Glomerular visceral epithelial cell (primary cell): Measurements from ENCODE around the gene EFR3B.
"Not testable (repeated sequence)": the region's sequence is repeated elsewhere in the genome, so short reads cannot be mapped to it uniquely, and the experiment has no call there.

ENCODE experiments used
- DNase-seq: peaks from one replicate; pipeline ENCODE4 v3.0.0-alpha.2; 2016; ENCODE audit errors: extremely low spot score

EFR3B gene

GRCh38 chr2:25041928-25042320 is at the start of gene EFR3B:
Gene EFR3B (plus strand): TSS chr2:25042076. CDS start chr2:25042313, 237 bp downstream.
- peak; percentile 89 for DNase-seq

DNA sequence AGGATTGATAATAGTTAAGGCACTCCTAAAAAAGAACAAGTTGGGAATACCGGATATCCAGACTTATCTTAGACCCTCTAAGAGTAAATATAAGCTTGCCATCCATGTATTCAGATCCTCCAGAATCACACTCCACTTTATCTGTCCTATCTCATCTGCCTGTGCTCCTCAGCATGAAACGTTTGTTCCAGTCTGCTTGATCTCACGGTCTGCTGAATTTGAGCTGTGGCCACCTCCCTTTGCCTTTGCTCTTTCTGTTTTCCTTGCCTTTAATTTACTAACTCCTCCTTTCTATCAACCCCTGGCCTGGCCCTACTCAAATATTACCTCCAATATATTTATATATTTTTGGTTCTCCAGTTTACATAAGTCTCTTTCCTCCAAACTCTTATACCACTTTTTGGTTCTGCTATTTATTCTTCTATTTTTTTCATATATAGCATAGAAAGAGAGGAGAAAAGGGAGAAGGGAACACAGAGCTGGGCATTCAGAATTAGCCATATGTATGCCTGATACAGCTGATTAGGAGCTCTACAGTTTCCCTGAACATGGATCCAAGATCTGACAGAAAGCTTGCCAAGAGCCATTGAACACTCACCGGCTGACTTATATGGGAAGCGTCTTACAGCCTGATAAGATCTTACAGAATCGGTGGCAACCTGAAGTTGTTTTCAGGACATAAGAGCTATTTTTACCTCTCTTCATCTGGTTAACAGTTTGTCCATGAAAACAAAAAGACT is 48.3 kb upstream of the EFR3B start:
- peak; percentile 10 for DNase-seq

DNA sequence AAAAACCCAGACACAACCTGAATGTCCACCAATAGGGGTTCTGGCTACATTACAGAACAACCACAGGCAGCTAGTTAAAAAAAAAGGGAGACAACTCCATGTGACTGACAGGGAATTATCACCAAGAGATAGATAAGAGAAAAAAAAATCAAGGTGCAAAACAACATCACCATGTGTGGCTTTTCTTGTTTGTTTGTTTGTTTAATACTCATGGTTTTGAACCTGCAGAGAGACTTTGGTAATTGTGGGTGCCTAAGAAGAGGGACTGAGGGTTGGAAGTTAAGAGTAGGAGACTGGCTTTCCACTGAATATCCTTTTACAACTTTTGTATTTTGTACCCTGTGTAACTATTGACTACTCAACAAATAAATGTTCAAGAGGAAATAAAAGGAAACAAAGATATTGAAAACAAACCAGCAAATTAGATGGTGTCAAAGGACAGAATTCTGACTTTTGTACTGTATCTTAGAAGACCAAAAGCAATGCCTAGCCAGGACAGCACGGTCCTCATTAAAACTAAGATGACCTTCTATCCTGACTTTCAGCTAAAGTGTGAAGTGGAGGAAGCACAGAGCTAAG is 47.6 kb upstream of the EFR3B start:
- no peak for DNase-seq

GRCh38 chr2:24999097-24999496 is 42.8 kb upstream of the EFR3B start:
- not testable (repeated sequence) for DNase-seq

GRCh38 chr2:25000036-25000435 is 41.8 kb upstream of the EFR3B start:
- no peak for DNase-seq

- DNase-seq: no peak
Measured at GRCh38 chr2:25000503-25001324, 41.2 kb upstream of the EFR3B start.

- no peak for DNase-seq
Measured at GRCh38 chr2:25001325-25001637, 40.6 kb upstream of the EFR3B start.

DNA sequence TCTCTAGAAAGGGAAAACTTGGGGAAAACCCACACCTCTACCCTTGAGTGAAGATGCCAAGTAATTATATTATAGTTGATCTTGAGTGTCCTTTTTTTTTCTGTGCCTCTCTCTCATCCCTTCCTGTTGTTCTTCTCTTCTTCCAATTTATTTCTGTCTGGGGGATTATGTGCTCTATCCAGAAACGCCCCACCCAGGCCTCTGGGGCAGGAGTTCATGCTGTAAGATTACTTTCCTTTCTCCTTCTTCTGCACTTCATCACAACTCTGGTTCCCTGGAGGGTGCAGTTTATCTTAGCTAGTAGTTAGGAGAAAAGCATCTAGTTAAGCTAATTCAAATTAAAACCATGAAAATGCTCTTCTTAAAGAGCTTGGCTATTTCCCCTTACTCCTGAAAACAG is 39.8 kb upstream of the EFR3B start:
- DNase-seq: no peak

DNA sequence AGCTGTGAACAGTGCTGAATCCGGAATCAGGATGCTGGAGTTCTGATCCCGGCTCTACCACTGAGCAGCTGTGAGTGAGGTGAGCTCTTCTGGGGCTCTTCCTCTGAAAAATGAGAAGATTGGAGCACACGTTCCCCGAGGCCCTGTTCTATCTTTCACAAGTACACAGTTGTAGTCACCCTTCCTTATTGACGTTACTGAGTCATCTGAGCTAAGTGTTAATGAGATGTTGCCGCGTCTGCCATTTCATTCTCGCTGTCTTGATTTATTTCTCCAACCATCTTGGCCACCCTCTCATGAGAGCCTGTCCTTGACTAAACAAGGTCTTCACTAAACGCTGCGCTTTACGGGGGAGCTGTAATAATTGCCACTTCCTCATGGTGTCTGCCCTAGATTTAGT is 31.9 kb upstream of the EFR3B start:
- DNase-seq: no peak

DNA sequence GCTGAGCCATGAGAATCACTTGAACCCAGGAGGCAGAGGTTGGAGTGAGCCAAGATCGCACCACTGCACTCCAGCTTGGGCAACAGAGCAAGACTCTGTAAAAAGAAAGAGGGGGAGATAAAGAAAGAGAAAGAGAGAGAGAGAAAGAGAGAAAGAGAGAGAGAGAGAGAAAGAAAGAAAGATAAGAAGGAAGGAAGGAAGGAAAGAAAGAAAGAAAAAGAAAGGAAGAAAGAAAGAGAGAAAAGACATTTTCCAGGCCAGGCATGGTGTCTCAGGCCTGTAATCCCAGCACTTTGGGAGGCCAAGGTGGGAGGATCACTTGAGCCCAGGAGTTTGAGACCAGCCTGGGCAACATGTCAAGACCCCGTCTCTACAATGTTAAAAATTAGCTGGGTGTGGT is 30.5 kb upstream of the EFR3B start:
- not testable (repeated sequence) for DNase-seq

DNA sequence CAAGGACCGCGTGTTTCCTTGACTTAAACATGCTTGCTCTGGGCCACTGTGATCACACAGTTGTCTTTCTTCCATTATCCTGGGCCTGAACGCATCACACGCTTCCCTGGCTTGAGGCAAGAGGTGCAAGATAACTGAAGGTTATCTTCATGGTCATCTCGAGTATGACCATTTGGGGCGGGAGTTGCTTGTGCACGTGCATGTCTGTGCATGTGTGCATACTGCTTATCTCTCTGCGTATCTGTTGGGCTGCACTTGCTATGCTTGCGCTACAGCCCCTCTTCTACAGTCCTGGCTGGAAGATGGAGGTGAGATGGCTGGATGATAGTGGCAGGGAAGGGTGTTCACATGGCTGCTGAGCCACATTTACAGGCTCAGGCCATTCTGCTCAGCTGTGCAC is 27.2 kb upstream of the EFR3B start:
- no peak for DNase-seq

DNA sequence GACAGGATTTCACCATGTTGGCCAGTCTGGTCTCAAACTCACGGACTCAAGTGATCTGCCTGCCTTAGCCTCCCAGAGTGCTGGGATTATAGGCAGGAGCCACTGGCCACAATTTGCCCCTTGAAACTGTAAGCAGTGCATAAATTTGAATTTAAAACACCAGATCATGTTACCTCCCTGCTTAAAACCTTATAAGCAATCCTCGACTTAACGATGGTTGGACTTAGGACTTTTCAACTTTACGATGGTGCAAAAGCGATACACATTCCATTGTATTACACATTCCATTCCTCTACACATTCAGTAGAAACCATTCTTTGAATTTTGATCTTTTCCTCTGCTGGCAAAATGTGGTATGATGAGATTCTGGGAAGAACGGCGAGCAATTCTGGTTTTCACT is 23.2 kb upstream of the EFR3B start:
- no peak for DNase-seq

DNA sequence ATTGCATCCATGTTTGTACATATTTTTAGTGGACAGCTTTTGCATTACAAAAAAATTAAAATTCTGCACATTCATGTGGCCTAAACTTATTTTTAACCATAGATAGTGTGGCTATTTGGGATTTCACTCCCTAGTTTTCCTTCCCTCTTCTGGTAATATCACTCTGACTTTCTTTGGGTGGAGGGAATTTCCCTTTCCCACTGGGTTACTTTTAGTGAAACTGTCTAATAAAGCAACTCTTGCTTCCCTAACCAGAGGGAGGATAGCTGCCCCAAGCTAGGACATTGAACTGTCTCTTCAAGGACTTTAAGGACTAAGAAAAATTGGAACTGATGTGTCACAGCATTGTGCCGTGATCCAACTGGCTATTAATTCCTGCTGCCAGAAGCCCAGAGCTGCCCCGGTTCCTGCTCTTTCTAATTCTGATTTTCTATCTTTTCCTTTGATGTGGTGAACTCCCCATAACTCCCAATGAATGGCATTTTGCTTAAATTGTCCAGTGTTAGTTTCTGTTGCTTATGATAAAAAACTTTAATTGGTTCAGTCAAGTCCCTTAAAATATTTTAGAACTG is 20.0 kb upstream of the EFR3B start:
- no peak for DNase-seq

GRCh38 chr2:25023333-25023732 is 18.5 kb upstream of the EFR3B start:
- no peak for DNase-seq

DNA sequence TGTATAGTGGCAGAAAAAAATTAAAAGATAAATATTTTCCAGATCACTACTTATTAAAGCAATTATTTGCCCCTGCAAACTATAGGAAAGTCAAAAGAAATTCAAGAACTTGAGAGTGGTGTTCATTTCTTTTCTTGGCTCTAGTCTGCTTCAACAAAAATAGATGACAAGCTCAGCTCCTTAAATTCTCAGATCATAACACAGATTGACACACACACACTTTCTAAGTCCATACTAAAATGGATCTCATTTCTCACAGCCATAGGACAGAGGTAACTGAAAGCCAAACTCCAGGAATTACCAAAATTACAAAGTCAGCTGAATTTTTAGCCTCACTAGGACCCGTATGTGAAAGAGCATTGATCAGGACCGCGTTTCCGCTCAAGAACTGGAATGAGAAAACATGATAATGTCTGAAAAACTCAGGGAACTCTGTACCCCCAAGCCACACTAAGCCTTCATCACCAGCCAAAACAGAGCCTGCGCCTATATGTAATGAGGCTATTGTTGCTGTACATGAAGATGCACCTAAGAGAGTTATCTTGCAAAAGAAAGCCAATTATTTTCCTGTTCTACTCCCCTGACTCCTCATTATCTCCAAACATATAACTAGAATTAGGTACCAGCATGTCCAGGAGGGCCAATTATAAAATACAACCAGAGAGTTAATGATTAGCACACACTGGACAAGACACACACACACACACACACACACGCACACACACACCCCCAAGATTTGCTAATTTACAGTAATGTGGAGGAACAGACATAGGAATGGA is 16.5 kb upstream of the EFR3B start:
- DNase-seq: no peak

GRCh38 chr2:25026008-25026530 is 15.8 kb upstream of the EFR3B start:
- DNase-seq: no peak

- DNase-seq: no peak
Measured at GRCh38 chr2:25029183-25029554, 12.7 kb upstream of the EFR3B start.

- no peak for DNase-seq
Measured at GRCh38 chr2:25030702-25031101, 11.2 kb upstream of the EFR3B start.

DNA sequence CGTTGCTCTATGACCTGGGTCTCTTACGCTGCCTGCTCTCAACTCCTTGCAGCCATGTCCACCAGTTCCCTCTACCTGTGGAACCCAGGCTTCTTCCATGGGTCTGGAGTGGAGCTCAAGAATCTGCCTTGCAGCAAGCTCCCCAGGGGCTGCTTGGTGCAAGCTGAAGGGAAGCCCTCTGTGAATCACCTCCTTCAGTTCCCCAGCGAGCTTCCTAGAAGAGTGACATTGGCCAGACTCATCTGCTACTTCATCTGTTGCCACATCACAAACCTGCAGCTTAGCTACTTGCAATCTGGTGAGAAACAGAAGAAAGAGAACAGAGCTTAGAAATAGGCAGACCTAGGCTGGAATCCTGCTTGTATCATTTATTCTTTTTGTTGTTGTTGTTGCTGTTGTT is 9.8 kb upstream of the EFR3B start:
- DNase-seq: no peak

- DNase-seq: no peak
Measured at GRCh38 chr2:25032901-25033300, 9.0 kb upstream of the EFR3B start.

DNA sequence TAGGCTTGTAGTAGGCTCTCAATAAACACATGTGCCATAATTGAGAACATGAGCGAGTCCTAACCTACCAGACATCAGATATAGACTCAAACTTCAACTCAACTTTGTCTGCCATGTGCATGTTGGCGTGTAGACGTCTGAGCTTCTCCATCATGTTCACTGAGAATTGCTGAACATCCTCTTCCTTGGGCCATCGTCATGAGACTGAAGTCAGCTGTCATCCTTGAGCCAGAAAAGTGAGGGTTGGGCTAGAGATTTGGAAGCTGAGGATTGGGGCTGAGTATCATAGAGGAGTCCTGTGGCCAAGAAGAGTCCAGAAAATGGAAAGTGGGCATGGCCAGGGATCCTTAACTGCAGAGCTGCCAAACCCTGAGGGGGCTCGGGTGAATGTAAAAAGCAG is 7.8 kb upstream of the EFR3B start:
- DNase-seq: no peak
